Neural cell (in vitro differentiated cells): ENCODE measurements around the gene BBS4. TPM values are rescaled to one million over a fixed set of nuclear protein-coding genes. Genes with fewer than 3 reads are reported as not detected.
"Not testable (repeated sequence)": the region's sequence is repeated elsewhere in the genome, so short reads cannot be mapped to it uniquely, and the experiment has no call there.

Source experiments
- H2AFZ ChIP-seq: fragments of 200-600, 300-800 bp; sonication (generic), shearing (Covaris generic); 2 replicates; pipeline ENCODE4 v1.6.0; 2014; ENCODE audit warnings: low read depth, mild to moderate bottlenecking, antibody characterized with exemption, low read length, moderate library complexity
- H3F3A ChIP-seq: fragments of 200-600 bp; shearing (Covaris generic); 2 replicates; pipeline ENCODE4 v1.6.1; 2016; ENCODE audit warnings: mild to moderate bottlenecking, moderate library complexity, mixed read lengths, antibody characterized with exemption, low read length; ENCODE audit not compliant: insufficient read depth, poor library complexity, severe bottlenecking
- H3K27ac ChIP-seq: fragments of 200-600, 300-800 bp; sonication (generic), shearing (Covaris generic); 2 replicates; pipeline ENCODE4 v1.5.1; 2014; ENCODE audit warnings: mild to moderate bottlenecking, low read length, moderate library complexity
- H3K27me3 ChIP-seq: fragments of 300-800, 200-600 bp; sonication (generic), shearing (Covaris generic); 2 replicates; pipeline ENCODE4 v1.6.0; 2014; ENCODE audit warnings: mild to moderate bottlenecking, low read depth, low read length, moderate library complexity; ENCODE audit not compliant: insufficient read depth
- H3K36me3 ChIP-seq: fragments of 300-800, 200-600 bp; sonication (generic), shearing (Covaris generic); 2 replicates; pipeline ENCODE4 v1.5.1; 2014; ENCODE audit warnings: mild to moderate bottlenecking, antibody characterized with exemption, low read length, moderate library complexity; ENCODE audit not compliant: insufficient read depth
- H3K4me2 ChIP-seq: fragments of 300-800, 200-600 bp; sonication (generic), shearing (Covaris generic); 2 replicates; pipeline ENCODE4 v1.6.0; 2014; ENCODE audit warnings: mild to moderate bottlenecking, low read length
- H3K4me3 ChIP-seq: fragments of 300-800, 200-600 bp; sonication (generic), shearing (Covaris generic); 2 replicates; pipeline ENCODE4 v1.5.1; 2014; ENCODE audit warnings: mild to moderate bottlenecking, low read length, moderate library complexity
- H3K79me2 ChIP-seq: fragments of 200-600 bp; shearing (Covaris generic); replicated peaks from 2 replicates; pipeline ENCODE4 v1.6.0; 2014; ENCODE audit warnings: mild to moderate bottlenecking, low read length, moderate library complexity; ENCODE audit not compliant: insufficient read depth
- H3K9ac ChIP-seq: fragments of 300-800, 200-600 bp; sonication (generic), shearing (Covaris generic); 2 replicates; pipeline ENCODE4 v1.6.1; 2016; ENCODE audit warnings: mild to moderate bottlenecking, low read length, mixed read lengths
- H3K9me2 ChIP-seq: fragments of 200-600 bp; shearing (Covaris generic); 2 replicates; pipeline ENCODE4 v1.6.1; 2016; ENCODE audit warnings: mild to moderate bottlenecking, low read length, mixed read lengths; ENCODE audit not compliant: insufficient read depth
- H3K9me3 ChIP-seq: fragments of 200-600, 300-800 bp; sonication (generic), shearing (Covaris generic); 2 replicates; pipeline ENCODE4 v1.6.1; 2016; ENCODE audit warnings: mild to moderate bottlenecking, mixed run types, low read length, moderate library complexity, mixed read lengths
- H4K20me1 ChIP-seq: fragments of 200-600 bp; shearing (Covaris generic); 2 replicates; pipeline ENCODE4 v1.6.1; 2016; ENCODE audit warnings: mild to moderate bottlenecking, mixed run types; ENCODE audit not compliant: insufficient read depth
- POLR2AphosphoS5 ChIP-seq: IDR thresholded peaks from 2 replicates; pipeline ENCODE4 v1.6.1; 2012
- polyA plus RNA-seq: library from polyadenylated mRNA; depleted of rRNA; stranded (reverse); fragments of >200 nt; gene quantifications from 2 replicates; pipeline ENCODE4 v1.2.3, GENCODE V29; 2014

BBS4 gene
- polyA plus RNA-seq, 1 donor from 2014 or later, result 88.2 TPM

DNA sequence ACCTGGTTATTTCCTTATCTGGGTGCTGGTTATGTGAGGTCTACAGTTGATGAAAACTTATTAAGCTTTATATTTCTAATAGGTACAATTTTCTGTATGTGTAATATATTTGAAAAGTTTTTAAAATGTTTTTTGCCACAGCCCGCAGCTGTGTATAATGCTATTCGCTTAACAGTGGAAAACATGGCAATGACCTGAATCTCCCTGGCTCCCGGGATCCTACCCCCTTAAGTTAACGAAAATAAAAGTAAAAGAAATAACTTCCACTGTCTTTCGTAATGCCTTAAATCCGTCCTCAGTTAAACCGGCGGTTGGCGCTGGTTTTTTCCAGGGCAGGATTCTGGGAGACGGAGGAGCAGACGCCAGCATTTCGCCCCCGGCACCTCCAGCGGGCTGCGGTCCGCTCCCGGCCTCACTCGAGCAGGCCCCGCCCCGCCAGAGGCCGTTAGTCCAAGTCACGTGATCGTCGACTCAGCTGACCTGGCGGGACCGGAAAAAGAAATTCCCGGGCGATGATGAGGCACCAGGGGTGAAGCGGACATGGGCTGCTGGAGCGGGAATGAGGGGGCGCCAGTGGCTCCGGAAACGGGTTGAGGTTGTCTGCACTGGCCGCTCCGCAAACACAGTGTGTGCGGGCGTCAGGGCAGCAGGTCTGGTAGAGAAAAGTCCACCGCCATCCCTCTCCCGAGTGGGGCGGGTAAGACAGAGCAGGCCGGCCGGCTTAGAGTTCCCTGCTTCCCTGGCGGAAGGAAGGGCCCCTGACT lies 49.3 kb upstream of the BBS4 start:
- peak; percentile 14 for TF ChIP-seq POLR2AphosphoS5
- not testable (repeated sequence) for H3K9me2 ChIP-seq, H3K27me3 ChIP-seq, H4K20me1 ChIP-seq, H3K9me3 ChIP-seq, H3K4me2 ChIP-seq, H3K79me2 ChIP-seq, H3K27ac ChIP-seq, H3F3A ChIP-seq, H3K36me3 ChIP-seq, H2AFZ ChIP-seq
- Histone ChIP-seq H3K4me3 (peak overlapping the region; percentile 48), H3K9ac (peak overlapping the region; percentile 26)

DNA sequence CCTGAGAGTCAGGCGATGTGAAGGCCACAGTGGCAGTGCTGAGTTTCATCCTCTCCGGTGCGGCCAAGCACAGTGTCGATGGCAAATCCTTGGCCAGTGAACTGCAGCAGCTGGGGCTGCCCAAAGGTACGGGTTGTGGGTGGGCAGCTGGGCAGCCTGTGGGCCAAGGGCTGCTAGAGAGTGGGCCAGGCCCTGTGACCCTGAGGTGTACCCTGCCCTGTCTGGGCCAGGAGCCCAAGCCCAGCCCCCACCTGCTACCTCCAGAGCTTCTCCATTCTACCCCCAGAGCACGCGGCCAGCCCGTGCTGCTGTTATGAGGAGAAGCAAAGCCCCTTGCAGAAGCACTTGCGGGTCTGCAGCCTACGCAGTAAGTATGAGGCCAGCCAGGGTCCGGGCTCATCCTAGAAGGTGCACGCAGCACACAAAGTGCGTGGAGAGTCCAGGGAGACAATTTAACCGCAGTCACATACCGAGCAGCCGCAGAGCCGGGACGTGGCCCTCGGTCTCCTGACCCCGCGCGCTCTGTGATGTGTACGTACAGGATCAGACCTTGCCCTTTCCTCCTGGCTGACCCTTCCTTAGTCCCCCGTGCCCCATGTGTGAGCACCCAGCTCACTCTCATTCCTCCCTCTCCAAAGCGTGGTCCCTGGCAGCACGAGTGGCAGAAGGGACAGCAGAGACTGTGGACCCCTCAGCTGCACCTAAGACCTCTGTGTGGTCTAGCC lies 46.1 kb upstream of the BBS4 start:
- not testable (repeated sequence) for H3K4me3 ChIP-seq, H3K36me3 ChIP-seq, H3K4me2 ChIP-seq, H3K9me2 ChIP-seq, H3K9me3 ChIP-seq, H3K27ac ChIP-seq, H3K79me2 ChIP-seq, H4K20me1 ChIP-seq, H3K27me3 ChIP-seq, H3F3A ChIP-seq, H2AFZ ChIP-seq, H3K9ac ChIP-seq

DNA sequence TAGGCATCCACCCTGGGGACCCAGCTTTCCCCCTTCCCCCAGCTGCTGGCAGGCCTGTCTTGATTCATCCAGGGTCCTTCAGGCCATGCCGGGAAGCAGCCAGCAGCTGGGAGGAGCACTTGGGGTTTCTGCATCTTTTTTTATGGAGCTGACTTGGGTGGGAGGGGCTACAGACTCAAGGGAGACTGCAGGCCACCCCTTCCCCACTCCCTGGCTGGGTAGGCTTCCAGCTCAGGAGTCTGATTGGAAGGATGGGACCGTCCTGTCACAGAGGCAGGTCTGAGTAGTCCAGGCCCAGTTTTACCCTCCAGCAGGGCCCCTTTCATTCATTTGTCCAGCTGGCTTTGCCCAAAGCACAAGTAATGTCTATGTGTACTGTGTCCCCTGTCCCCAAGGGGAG lies 43.7 kb upstream of the BBS4 start:
- not testable (repeated sequence) for H3K79me2 ChIP-seq, H2AFZ ChIP-seq, H3K4me2 ChIP-seq, H3K9ac ChIP-seq, H3K27ac ChIP-seq, H3K9me2 ChIP-seq, H3K9me3 ChIP-seq, H4K20me1 ChIP-seq, H3K36me3 ChIP-seq, H3F3A ChIP-seq, H3K27me3 ChIP-seq, H3K4me3 ChIP-seq

DNA sequence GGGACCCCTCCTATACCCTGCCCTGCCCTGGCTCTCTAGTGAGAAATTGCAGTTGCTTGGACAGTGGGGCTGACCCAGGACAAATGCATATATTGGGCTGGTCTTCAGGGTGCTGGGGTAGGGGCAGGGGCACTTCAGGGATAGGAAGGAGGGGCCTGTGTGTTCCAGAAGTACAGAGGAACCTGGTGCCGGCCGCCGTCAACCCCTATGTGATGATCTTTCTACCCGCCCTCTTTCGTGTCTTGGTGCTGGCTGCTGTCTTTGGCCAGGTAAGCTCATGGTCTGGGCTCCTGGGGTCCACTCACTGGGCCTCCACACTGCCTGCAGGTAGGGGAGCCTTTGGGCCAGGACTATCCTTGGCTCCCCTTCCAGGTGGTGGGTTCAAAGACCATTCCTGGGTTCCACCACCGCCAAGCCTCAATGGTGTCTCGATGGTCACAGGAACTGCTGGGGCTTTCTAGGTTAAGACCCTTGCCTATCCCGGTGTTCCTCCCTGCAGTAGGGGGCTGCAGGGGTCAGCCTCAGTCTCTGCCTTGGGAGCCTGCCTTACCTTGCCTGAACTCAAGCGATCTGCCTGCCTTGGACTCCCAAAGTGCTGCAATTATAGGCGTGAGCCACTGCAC lies 37.3 kb upstream of the BBS4 start:
- H3K27ac ChIP-seq, H3K9me2 ChIP-seq, H3K4me3 ChIP-seq, H3K9ac ChIP-seq, H3K27me3 ChIP-seq, H3K9me3 ChIP-seq, H3F3A ChIP-seq, H3K4me2 ChIP-seq, H3K79me2 ChIP-seq, H3K36me3 ChIP-seq, H4K20me1 ChIP-seq, H2AFZ ChIP-seq: not testable (repeated sequence)

DNA sequence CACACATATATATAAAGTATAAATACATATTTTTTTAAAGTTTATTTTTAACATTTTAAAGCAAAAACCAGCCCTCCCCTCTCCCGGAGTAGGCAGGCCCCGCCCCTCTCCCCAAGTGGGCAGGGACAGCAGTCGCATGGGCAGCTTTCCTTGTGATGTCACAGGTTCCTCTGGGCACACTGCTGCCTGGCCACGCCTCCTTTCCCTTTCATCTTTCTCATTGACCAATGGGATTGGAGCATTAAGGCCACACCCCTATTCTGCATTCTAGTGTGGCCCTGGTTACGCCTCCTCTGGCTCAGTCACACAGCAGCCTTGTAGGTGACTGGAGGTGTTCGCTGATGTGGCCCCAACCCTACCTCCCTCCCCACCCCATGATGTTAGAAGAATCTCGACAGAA lies 31.6 kb upstream of the BBS4 start, which contains the start of gene GOLGA6B:
TSS of gene GOLGA6B (plus strand) at position 301 of the 400 bp plus-strand sequence. CDS start at position 342, 41 bp downstream.
- not testable (repeated sequence) for H3K36me3 ChIP-seq, H3K9me2 ChIP-seq, H3K9me3 ChIP-seq, H4K20me1 ChIP-seq, H3K27ac ChIP-seq, H3F3A ChIP-seq, H2AFZ ChIP-seq, H3K79me2 ChIP-seq, H3K4me3 ChIP-seq, H3K27me3 ChIP-seq, H3K9ac ChIP-seq, H3K4me2 ChIP-seq

DNA sequence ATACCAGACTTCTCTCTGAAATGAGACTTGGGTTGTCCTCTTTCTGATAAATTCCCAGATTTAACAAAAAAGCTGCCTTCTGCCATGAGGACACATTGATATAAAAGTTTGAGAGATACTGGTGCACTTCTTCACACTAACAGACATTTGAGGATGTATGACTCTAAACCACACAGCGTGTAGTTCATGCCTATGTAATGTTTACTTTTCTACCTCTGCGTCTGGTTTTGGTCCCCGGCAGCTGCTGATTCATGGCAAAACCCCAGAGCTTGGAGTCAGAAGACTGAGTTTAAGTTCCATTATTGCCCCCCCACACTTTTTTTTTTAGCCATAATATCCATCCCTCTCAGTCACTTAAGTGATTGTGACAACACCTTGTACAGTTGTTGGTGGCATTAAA lies 30.0 kb upstream of the BBS4 start:
- H3K27me3 ChIP-seq, H4K20me1 ChIP-seq, H3K36me3 ChIP-seq, H3K9me2 ChIP-seq, H3K4me3 ChIP-seq, H3K27ac ChIP-seq, H3K9me3 ChIP-seq, H3K4me2 ChIP-seq, H3K79me2 ChIP-seq, H2AFZ ChIP-seq, H3K9ac ChIP-seq, H3F3A ChIP-seq: not testable (repeated sequence)

DNA sequence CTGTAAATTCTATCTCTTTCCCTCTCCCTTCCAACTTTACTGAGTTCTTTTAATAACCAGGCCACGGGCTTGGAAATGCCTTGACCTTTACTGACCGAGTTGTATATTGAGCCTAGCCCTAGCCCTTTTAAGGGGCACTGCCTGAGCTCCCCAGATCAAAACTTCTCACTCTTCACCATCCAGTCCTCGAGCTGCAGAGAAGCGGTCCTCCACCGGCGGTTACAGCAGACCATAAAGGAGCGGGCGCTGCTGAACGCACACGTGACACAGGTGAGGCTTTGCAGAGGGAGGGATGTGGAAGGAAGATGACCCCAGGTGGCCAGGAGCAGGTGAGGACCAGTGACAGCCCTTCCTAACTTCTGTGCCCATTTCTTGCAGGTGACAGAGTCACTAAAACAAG lies 24.9 kb upstream of the BBS4 start:
- not testable (repeated sequence) for H3K79me2 ChIP-seq, H2AFZ ChIP-seq, H3F3A ChIP-seq, H3K9ac ChIP-seq, H3K27me3 ChIP-seq, H3K27ac ChIP-seq, H4K20me1 ChIP-seq, H3K9me2 ChIP-seq, H3K4me2 ChIP-seq, H3K4me3 ChIP-seq, H3K9me3 ChIP-seq, H3K36me3 ChIP-seq
